Right renal cortex interstitium (tissue), 3 donors: ENCODE measurements around the gene MRPL12. TPM values are rescaled to one million over a fixed set of nuclear protein-coding genes. Genes with fewer than 3 reads are reported as not detected.
A peak's percentile ranks its signal among the peaks of the same experiment; 100 is the strongest.

Source experiments
- DNase-seq, 3 donors: peaks; one replicate each; pipeline ENCODE4 v3.0.0-alpha.2; 2013; ENCODE audit warnings: low read depth in 3 of 3, low spot score in 2 of 3
- polyA plus RNA-seq, 3 donors: library from polyadenylated mRNA; unstranded; fragments of 120-200 nt; gene quantifications; one replicate each; pipeline ENCODE4 v1.2.1, GENCODE V29; 2013; ENCODE audit not compliant: insufficient read length in 3 of 3

MRPL12 gene
- polyA plus RNA-seq, 3 donors = 38.3 to 44.0 (median 43.9) TPM

DNA sequence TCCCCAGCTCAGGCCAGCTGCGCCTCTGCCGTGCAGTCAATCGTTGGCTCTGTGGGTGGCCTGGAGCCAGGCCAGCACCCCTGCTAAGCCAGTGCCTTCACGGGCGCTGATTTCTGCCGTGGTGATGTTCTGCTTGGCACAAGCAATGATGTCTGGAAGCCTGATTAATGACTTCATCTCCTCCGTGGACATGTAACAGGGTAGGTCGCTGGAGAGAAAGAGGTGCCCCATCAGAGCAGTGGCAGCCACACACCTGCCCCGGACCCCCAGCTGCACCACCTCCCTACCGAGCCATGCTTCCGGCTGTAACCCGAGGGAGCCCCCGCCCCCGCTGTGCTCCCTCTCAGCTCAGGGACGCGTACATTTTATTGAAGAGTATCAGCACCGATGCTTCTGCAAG is 21.5 kb upstream of the MRPL12 start:
- DNase-seq = no peak

- DNase-seq = no peak
Observed at GRCh38 chr17:81682565-81683207, 20.5 kb upstream of the MRPL12 start.

DNA sequence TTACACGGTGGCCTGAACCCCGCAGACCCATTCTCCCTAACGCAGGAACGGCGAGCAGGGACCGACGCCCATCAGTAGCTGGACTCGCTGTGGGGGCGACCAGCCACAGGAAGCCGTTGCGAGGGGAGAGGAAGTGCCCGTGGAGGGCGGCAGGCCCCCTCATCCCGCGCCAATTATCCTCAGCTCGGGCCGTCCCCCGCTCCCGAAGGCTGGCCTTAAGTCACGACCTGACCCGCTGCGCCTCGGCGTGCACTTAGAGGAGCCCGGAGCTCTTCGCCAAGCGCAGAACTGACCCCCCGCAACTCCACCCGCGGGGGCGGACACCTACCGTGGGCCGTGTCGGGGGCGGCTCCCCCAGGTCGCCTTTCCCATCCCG is 20.0 kb upstream of the MRPL12 start:
- no peak for DNase-seq

- peak; percentile 97 to 98 (median 98) for DNase-seq
Observed at GRCh38 chr17:81683584-81684441, 19.4 kb upstream of the MRPL12 start, which contains the start of the genes ARL16 and HGS. TSS of gene ARL16 (minus strand) at chr17:81683797. CDS start at chr17:81683753, 44 bp downstream. TSS of gene HGS (plus strand) at chr17:81684011. CDS start at chr17:81684067, 56 bp downstream.

GRCh38 chr17:81684442-81684911 is 18.7 kb upstream of the MRPL12 start:
- DNase-seq = no peak

DNA sequence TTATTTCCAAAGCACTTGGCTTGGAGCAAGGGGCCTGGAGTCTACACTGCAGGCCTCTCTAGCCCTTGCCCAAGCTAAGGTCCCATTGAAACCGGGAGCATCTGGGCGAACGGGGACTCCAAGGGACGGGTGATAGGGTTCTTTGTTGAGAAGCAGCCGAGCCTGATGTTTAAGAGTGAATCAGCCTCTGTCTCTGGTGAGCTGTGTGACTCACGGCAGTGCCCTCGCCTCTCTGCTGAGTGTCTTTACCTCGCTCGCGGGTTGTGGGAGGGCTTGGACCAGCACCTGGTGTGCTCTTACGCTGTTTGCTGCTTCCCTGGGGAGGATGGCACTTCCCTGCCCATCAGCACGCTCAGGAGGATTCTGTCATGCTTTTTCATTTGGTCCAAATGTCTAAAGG is 18.1 kb upstream of the MRPL12 start:
- no peak for DNase-seq

- DNase-seq = no peak
Observed at GRCh38 chr17:81686614-81687013, 16.6 kb upstream of the MRPL12 start.

DNA sequence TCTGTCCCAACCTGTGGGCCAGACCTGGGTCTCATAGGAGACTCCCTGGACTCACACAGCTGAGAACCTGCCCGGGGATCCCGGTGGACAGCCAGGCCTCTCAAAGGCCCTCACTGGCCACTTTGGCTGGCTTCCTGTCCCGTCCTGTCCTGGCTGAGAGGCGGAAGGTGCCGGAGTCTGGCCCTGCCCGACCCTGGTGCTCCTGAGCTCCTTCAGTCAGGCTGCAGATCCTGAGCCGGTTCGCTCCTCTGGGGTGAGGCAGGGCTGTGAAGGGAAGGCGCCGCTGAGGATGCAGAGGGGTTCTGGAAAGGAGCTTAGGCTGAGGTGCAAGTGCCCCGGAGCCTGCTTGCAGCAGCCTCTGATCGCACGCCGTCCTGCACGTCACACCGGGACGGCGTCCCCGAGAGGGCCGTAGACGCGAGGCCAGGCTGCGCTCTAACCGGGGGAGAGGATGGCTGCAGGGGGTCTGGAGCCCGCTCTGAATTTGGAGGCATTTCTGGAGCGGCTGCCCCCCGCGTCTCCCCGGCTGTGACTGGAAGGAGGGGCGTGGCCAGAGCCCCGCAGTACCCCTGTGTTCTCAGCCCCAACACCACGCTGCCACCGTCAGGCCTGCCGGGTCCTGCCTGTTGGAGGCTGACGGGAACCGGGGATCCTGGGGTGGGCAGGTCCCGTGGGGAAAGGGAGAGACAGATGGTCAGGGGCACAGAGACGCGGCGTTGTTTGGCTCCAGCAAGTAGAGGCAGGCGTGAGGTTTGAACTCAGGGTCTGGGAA is 15.2 kb upstream of the MRPL12 start:
- DNase-seq = no peak

GRCh38 chr17:81688616-81689015 is 14.6 kb upstream of the MRPL12 start:
- DNase-seq = no peak

- no peak for DNase-seq
Observed at GRCh38 chr17:81690066-81690465, 13.1 kb upstream of the MRPL12 start.

DNA sequence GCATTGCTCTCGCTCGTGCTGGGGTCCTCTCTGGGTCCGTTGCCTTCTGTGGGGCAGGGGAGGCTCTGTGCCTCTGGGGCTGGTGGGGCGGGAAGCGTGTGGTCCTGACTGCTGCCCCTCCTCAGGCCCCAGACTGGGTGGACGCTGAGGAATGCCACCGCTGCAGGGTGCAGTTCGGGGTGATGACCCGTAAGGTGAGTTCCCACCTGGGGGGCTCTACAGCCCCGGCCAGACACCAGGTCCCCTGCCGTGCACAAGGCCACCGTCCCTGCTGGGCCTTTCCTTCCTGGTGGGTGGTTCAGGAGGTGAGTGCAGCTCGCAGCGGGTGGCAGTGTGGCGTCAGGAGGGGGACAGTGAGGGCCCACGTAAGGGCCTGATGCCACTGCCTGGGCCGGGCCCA is 12.6 kb upstream of the MRPL12 start:
- no peak for DNase-seq

GRCh38 chr17:81691196-81691595 is 12.0 kb upstream of the MRPL12 start:
- DNase-seq = no peak

DNA sequence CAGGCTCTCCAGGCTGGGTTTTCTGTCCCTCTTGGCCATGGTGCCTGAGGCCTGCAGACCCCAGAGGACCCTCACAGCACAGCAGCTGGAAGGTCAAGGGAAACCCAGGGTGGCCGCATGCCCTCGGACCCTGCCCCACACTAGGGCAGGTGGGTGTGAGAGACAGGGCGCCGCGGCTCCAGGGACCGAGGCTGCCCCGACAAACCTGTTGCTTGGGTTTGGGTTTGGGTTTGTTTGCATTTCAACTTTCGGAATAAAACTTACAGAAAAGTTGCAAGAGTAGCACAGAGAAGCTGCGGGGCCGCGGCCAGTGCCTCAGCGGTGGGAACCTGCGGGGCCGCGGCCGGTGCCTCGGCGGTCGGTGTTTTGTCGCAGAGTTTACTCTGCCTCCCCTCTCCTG is 11.6 kb upstream of the MRPL12 start:
- DNase-seq = no peak

GRCh38 chr17:81693509-81694210 is 9.5 kb upstream of the MRPL12 start:
- no peak for DNase-seq

DNA sequence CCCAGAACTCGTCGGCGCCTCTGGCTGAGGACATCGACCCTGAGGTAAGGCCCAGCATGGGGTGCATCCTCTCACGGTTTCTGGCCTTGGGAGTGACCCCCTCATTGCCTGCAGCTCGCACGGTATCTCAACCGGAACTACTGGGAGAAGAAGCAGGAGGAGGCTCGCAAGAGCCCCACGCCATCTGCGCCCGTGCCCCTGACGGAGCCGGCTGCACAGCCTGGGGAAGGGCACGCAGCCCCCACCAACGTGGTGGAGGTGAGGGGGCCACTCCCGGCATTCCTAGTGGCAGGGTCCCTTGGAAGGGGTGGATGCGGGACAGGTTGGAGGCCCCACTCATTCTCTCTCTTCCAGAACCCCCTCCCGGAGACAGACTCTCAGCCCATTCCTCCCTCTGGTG is 8.4 kb upstream of the MRPL12 start:
- no peak for DNase-seq

DNA sequence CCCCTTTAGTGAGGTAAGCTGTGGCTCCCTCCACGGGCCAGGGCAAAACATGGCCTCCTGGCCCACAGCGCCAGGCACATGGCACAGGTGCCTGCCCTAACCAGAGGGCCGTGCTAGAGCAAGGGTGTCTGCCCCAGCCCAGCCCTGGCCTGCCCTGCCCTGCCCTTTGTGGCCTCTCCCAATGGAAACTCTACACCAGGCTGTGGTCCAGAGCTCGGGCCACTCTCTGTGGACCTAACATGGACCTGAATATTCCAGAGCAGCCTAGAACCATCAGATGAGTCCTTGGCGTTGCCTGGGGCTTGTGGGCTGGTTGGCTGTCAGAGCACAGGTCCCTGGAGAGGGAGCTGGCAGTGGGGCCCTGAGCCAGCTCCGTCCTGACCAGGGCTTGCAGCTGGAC is 8.0 kb upstream of the MRPL12 start:
- no peak for DNase-seq

DNA sequence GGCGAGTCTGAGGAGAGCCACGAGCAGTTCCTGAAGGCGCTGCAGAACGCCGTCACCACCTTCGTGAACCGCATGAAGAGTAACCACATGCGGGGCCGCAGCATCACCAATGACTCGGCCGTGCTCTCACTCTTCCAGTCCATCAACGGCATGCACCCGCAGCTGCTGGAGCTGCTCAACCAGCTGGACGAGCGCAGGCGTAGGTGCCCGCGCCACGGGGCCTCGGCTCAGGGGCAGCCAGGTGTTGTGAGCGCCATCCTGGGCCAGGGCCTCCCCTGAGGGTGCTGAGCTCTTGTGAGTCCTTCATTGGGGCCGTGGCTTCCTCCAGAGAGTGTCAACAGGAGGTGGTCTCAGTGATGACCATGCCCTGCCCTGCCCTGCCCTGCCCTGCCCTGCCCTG is 7.4 kb upstream of the MRPL12 start:
- DNase-seq = no peak

- no peak for DNase-seq
Observed at GRCh38 chr17:81696218-81696941, 6.8 kb upstream of the MRPL12 start.

GRCh38 chr17:81697261-81698044 is 5.7 kb upstream of the MRPL12 start:
- no peak for DNase-seq
